GM12878 (cell line): ENCODE measurements around the gene SPATA32. TPM values are rescaled to one million over a fixed set of nuclear protein-coding genes. Genes with fewer than 3 reads are reported as not detected.
"Not testable (repeated sequence)": the region's sequence is repeated elsewhere in the genome, so short reads cannot be mapped to it uniquely, and the experiment has no call there.

Experiments used
- ATAC-seq: fragments of 200-7000 bp; cut with Tn5 transposase; 3 replicates; pipeline ENCODE4 v1.9.1; 2020; ENCODE audit warnings: mild to moderate bottlenecking, moderate library complexity
- BruUV-seq: library from RNA; stranded (reverse); fragments of 400-500 nt; replicated peaks from 2 replicates; lab custom pipeline; 2021; lab: Mats Ljungman, UMichigan
- CTCF ChIA-PET: fragments of 300-600 bp; sonication (Branson Sonifier 250); formaldehyde crosslinking; extraction: SDS; loops from one replicate; lab custom pipeline; 2021; ENCODE audit warnings: inconsistent platforms; lab: Yijun Ruan, JAX
- POLR2A ChIA-PET: fragments of 350-600 bp; formaldehyde crosslinking; extraction: SDS; loops from one replicate; lab custom pipeline; 2021; ENCODE audit warnings: inconsistent platforms; lab: Charles Lee
- RAD21 ChIA-PET: fragments of 300-600 bp; sonication (Branson Sonifier 250); formaldehyde crosslinking; loops from one replicate; lab custom pipeline; 2023; ENCODE audit warnings: antibody characterized with exemption; ENCODE audit not compliant: unreplicated experiment; lab: Charles Lee
- SMC1A ChIA-PET: fragments of 300-600 bp; sonication (Branson Sonifier 250); formaldehyde crosslinking; loops from one replicate; lab custom pipeline; 2023; ENCODE audit not compliant: unreplicated experiment, uncharacterized antibody; lab: Charles Lee
- DNase-seq: peaks from one replicate; pipeline ENCODE4 v3.0.0-alpha.2; 2011; ENCODE audit warnings: low read depth, low spot score
- FAIRE-seq: peaks from 3 replicates; lab custom pipeline; 2011; peaks lifted over from hg19 to GRCh38; lab: Jason Lieb, UNC
- H2AFZ ChIP-seq: 2 replicates; pipeline ENCODE4 v1.6.0; 2011; ENCODE audit warnings: low read depth, low read length, control low read depth; ENCODE audit not compliant: control insufficient read depth
- H3K27ac ChIP-seq: 2 replicates; pipeline ENCODE4 v1.5.1; 2011; ENCODE audit warnings: control low read depth; ENCODE audit not compliant: control insufficient read depth, insufficient read depth
- H3K27me3 ChIP-seq, 2 experiments: replicated peaks in 1 of 2; 2 replicates each; pipeline versions ENCODE4 v1.6.0 to v1.6.1; 2011; ENCODE audit warnings: low read length in 1 of 2; ENCODE audit not compliant: control insufficient read depth in 2 of 2, insufficient read depth in 2 of 2
- H3K36me3 ChIP-seq, 2 experiments: 2 replicates each; pipeline ENCODE4 v1.5.1; 2011; ENCODE audit warnings: low read length in 1 of 2; ENCODE audit not compliant: control insufficient read depth in 2 of 2, insufficient read depth in 2 of 2
- H3K4me1 ChIP-seq: 2 replicates; pipeline ENCODE4 v1.6.1; 2011; ENCODE audit warnings: mild to moderate bottlenecking, low read length, moderate library complexity, mixed read lengths; ENCODE audit not compliant: control insufficient read depth, insufficient read depth
- H3K4me2 ChIP-seq: 2 replicates; pipeline ENCODE4 v1.6.0; 2011; ENCODE audit warnings: control low read depth; ENCODE audit not compliant: control insufficient read depth, insufficient read depth
- H3K4me3 ChIP-seq: fragments of 200-600 bp; sonication (generic); 2 replicates; pipeline ENCODE4 v1.5.1; 2016
- H3K79me2 ChIP-seq: 2 replicates; pipeline ENCODE4 v1.6.0; 2011; ENCODE audit warnings: low read length; ENCODE audit not compliant: control insufficient read depth, insufficient read depth
- H3K9ac ChIP-seq: 2 replicates; pipeline ENCODE4 v1.8.0; 2011; ENCODE audit warnings: low read length, control low read depth, mixed read lengths; ENCODE audit not compliant: control insufficient read depth, insufficient read depth
- H3K9me3 ChIP-seq: replicated peaks from 3 replicates; pipeline ENCODE4 v1.5.1; 2011; ENCODE audit warnings: mild to moderate bottlenecking, low read length; ENCODE audit not compliant: control insufficient read depth, insufficient read depth
- H4K20me1 ChIP-seq: 2 replicates; pipeline ENCODE4 v1.6.0; 2011; ENCODE audit not compliant: control insufficient read depth, insufficient read depth
- HDGF ChIP-seq: fragments of 450-650 bp; IDR thresholded peaks from 2 replicates; pipeline ENCODE4 v1.6.1; 2016; ENCODE audit warnings: antibody characterized with exemption
- NFIC ChIP-seq: IDR thresholded peaks from 2 replicates; pipeline ENCODE4 v1.6.1; 2012; ENCODE audit warnings: low read depth, mild to moderate bottlenecking, inconsistent platforms, low read length, moderate library complexity
- NFYA ChIP-seq: IDR thresholded peaks from 2 replicates; pipeline ENCODE4 v1.6.1; 2011; ENCODE audit warnings: low read depth, mild to moderate bottlenecking, low read length, improper control_type of control experiment, borderline replicate concordance
- ZNF274 ChIP-seq: IDR thresholded peaks from one replicate; pipeline ENCODE4 v1.8.0; 2011; ENCODE audit not compliant: insufficient read length, insufficient read depth
- WGBS: methylation state at CpG from one replicate; pipeline ENCODE4 v1.1.6; 2016; ENCODE audit warnings: low lambda C conversion rate; ENCODE audit not compliant: insufficient replicate concordance, insufficient coverage; ENCODE audit errors: missing lambda C conversion rate; 5-methylcytosine and 5-hydroxymethylcytosine counted together
- in situ Hi-C: fragments of 300-500 bp; cut with MboI; formaldehyde crosslinking; loops from 9 replicates; pipeline ENCODE4 v1.14.3; 2018; ENCODE audit warnings: mixed read lengths
- intact Hi-C: fragments of 100-400 bp; cut with micrococcal nuclease; formaldehyde crosslinking; loops from one replicate; pipeline ENCODE4 v1.14.2; 2022; ENCODE audit not compliant: unreplicated experiment
- polyA plus RNA-seq, 11 experiments: library from polyadenylated mRNA; depleted of rRNA in 4 of 11; unstranded in 6 of 11; stranded (reverse) in 5 of 11; fragments of >200 nt; fragmentation: Nextera tagmentation in 4 of 11; fragmentation: Illumina TruSeq in 1 of 11; extraction: Ambion mirVana in 4 of 11; extraction: Trizol in 1 of 11; gene quantifications; 1 replicate in 1 of 11; 2 replicates in 10 of 11; pipeline versions ENCODE4 v1.2.1 to v1.2.3, GENCODE V29; 2011 to 2016; ENCODE audit warnings: inconsistent platforms in 2 of 11, missing spikeins in 2 of 11, low read depth in 1 of 11
- total RNA-seq, 4 experiments: library from RNA; depleted of rRNA in 3 of 4; stranded (reverse); fragments of >200 nt in 3 of 4; fragmentation: Illumina TruSeq in 1 of 4; extraction: Trizol in 1 of 4; gene quantifications; 2 replicates each; pipeline versions ENCODE4 v1.2.1 to v1.2.3, GENCODE V29; 2013 to 2021

Gene SPATA32
- total and polyA plus RNA-seq, 10 of the 15 experiments (the other 5 are each of a cell fraction or from before 2014, with no cell fraction given): 0.03 to 0.35 (median 0.11) TPM; not detected in 3

- TF ChIP-seq ZNF274: no peak
- TF ChIP-seq NFYA: no peak
These were observed 40.8 kb upstream of the SPATA32 start (continued) for GRCh38 chr17:45302649-45303173.

DNA sequence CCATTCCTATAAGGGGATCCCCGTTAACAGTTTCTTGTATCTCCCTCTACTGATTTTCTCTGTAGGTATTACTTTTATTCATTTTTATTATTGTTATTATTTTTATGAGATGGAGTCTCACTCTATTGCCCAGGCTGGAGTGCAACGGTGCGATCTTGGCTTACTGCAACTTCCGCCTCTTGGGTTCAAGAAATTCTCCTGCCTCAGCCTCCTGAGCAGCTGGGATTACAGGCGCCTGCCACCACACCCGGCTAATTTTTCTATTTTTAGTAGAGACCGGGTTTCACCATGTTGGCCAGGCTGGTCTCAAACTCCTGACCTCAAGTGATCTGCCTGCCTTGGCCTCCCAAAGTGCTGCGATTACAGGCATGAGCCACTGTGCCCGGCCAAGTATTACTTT is 40.3 kb upstream of the SPATA32 start:
- peaks cover 84% of the 10 kb centered on the region for H3K4me1 ChIP-seq

More for the DNA sequence above, 40.3 kb upstream of the SPATA32 start:
- TF ChIP-seq HDGF (peak; percentile 33; the same call in 1 of the 2 replicates), NFIC (peak; percentile 20; the same call in 1 of the 2 replicates)
- TF ChIP-seq, all 136 proteins: peak for 2; not testable (repeated sequence) for 134
- H4K20me1 ChIP-seq, H3K27me3 ChIP-seq, H2AFZ ChIP-seq, in situ Hi-C loops, FAIRE-seq, H3K4me3 ChIP-seq, H3K9me3 ChIP-seq, DNase-seq, BruUV-seq: not testable (repeated sequence)
- H3K36me3 ChIP-seq: peaks cover 3 to 11% of the 10 kb centered on the region in 2 experiments; a peak in 2 of 4 replicates
- ChIA-PET POLR2A (interaction anchor here (0.6 to 11.6 kb wide), 9 partner anchors 8 to 641 kb away, joined by 3 to 203 read pairs (median 4); partner anchors contain the start of genes HEXIM2 and MAP3K14), RAD21 (interaction anchor here (0.7 to 12.1 kb wide), 14 partner anchors 9 to 85 kb away, joined by 3 to 216 read pairs (median 4); partner anchors contain the start of genes FMNL1 and MAP3K14), SMC1A (interaction anchor here (0.7 to 17.3 kb wide), 12 partner anchors 8 to 108 kb away, joined by 3 to 171 read pairs (median 4); partner anchors contain the start of gene MAP3K14), CTCF (interaction anchor here (0.7 to 6.1 kb wide), 7 partner anchors 12 to 87 kb away, joined by 3 to 103 read pairs (median 4); partner anchors contain the start of gene MAP3K14)
- peak overlapping the region; percentile 66; the same call in 1 of the 2 replicates for H3K9ac ChIP-seq
- peak overlapping the region; percentile 89 for H3K27ac ChIP-seq
- H3K79me2 ChIP-seq: peaks cover 80% of the 10 kb centered on the region
- WGBS: 10% methylated on average over 9 of the region's 9 CpGs
- H3K4me2 ChIP-seq: peak overlapping the region; percentile 71
- intact Hi-C loops: loop anchor here (1.0 to 5.0 kb wide), 4 partner anchors 13 to 155 kb away; partner anchors contain the start of gene HEXIM1
- peak; percentile 1 for ATAC-seq
